CD4-positive, alpha-beta T cell treated with Interleukin-17A for 1 hour (primary cell): ENCODE measurements around the gene SCYL1.

Experiments used
- DNase-seq: peaks from one replicate; pipeline ENCODE4 v3.0.0-alpha.2; 2020

The SCYL1 gene

GRCh38 chr11:65586676-65587075, 61.8 kb downstream of the SCYL1 start:
- DNase-seq: no peak
